Hepatocyte (in vitro differentiated cells): ENCODE data around the gene GSS.

Experiments used
- EZH2phosphoT487 ChIP-seq: fragments of 200-600 bp; sonication (generic); IDR thresholded peaks from one replicate; pipeline ENCODE4 v1.6.1; 2018; ENCODE audit warnings: antibody characterized with exemption, mild to moderate bottlenecking, low read depth, moderate library complexity; ENCODE audit not compliant: unreplicated experiment, severe bottlenecking
- TF ChIP-seq, protein P1 (sequence below): fragments of 200-600 bp; sonication (generic); IDR thresholded peaks from 2 replicates; pipeline ENCODE4 v1.5.1; 2016; ENCODE audit warnings: antibody characterized with exemption, mild to moderate bottlenecking; ENCODE audit not compliant: poor library complexity

DNA sequence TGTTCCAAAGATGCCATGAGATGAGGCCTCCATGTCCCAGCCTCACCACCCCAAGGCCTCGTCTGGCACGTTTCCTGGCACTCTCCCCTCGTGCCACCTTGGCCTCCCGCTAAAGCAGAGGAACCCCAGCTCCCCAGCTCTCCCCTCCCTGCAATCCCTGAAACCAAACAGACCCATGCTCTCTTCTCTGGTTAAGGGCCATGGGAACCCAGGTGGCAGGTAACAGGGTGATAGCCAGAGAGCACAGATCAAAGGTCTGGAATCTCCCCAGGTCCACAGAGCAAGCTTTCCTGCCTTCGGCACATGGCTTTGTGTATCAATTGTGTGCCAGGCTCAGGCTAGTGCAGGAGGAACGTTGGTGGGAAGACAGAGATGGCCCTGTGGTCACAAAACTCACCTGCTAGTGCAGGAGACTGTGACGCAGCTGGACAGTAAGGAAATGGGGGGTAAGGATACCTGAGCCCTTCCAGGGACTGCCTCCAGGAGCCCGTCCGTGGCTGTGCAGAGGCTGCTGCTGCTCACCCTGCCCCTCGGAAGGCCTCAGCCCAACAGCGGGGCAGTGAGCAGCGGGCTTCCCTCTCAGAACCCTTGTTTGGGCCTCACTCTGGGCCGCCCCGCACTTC is 39.0 kb upstream of the GSS start:
- TF ChIP-seq, protein P1, sequence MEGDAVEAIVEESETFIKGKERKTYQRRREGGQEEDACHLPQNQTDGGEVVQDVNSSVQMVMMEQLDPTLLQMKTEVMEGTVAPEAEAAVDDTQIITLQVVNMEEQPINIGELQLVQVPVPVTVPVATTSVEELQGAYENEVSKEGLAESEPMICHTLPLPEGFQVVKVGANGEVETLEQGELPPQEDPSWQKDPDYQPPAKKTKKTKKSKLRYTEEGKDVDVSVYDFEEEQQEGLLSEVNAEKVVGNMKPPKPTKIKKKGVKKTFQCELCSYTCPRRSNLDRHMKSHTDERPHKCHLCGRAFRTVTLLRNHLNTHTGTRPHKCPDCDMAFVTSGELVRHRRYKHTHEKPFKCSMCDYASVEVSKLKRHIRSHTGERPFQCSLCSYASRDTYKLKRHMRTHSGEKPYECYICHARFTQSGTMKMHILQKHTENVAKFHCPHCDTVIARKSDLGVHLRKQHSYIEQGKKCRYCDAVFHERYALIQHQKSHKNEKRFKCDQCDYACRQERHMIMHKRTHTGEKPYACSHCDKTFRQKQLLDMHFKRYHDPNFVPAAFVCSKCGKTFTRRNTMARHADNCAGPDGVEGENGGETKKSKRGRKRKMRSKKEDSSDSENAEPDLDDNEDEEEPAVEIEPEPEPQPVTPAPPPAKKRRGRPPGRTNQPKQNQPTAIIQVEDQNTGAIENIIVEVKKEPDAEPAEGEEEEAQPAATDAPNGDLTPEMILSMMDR = no peak
- no peak for TF ChIP-seq EZH2phosphoT487
